SU-DHL-6 (cell line): ENCODE measurements around the gene CAPRIN2.

Experiments
- CTCF ChIP-seq: fragments of 200-600 bp; sonication (generic); IDR thresholded peaks from one replicate; pipeline ENCODE4 v1.5.1; 2017; ENCODE audit warnings: antibody characterized with exemption, mild to moderate bottlenecking, low read length, moderate library complexity; ENCODE audit not compliant: insufficient read depth, poor library complexity, severe bottlenecking
- EZH2phosphoT487 ChIP-seq: fragments of 200-600 bp; sonication (generic), shearing (Covaris generic); conservative IDR thresholded peaks from 2 replicates; pipeline ENCODE4 v1.6.1; 2018; ENCODE audit warnings: mild to moderate bottlenecking, antibody characterized with exemption, low read length, moderate library complexity, mixed read lengths

- TF ChIP-seq CTCF (no peak), EZH2phosphoT487 (no peak)
Observed at GRCh38 chr12:30769802-30770201, 15.1 kb upstream of the CAPRIN2 start.
